GM12878 (cell line): ENCODE measurements around the gene MAD1L1.
"Not testable (repeated sequence)": the region's sequence is repeated elsewhere in the genome, so short reads cannot be mapped to it uniquely, and the experiment has no call there.

Experiments
- BMI1 ChIP-seq: fragments of 450-650 bp; IDR thresholded peaks from 2 replicates; pipeline ENCODE4 v1.6.1; 2016; ENCODE audit warnings: mild to moderate bottlenecking, moderate library complexity, borderline replicate concordance
- CBX5 ChIP-seq: sonication (generic); IDR thresholded peaks from 2 replicates; pipeline ENCODE4 v1.6.1; 2016; ENCODE audit warnings: low read depth, moderate library complexity, mild to moderate bottlenecking, inconsistent platforms
- CREM ChIP-seq: IDR thresholded peaks from 2 replicates; pipeline ENCODE4 v1.6.1; 2014; ENCODE audit warnings: antibody characterized with exemption, low read depth
- CTCF ChIP-seq, 3 experiments: IDR thresholded peaks in 2 of 3; conservative IDR thresholded peaks in 1 of 3; 2 replicates each; pipeline ENCODE4 v1.5.1; 2011; ENCODE audit warnings: low read depth in 3 of 3, low read length in 3 of 3, mild to moderate bottlenecking in 3 of 3, control low read depth in 2 of 3, moderate library complexity in 2 of 3, inconsistent platforms in 1 of 3, mixed read lengths in 1 of 3; ENCODE audit not compliant: control insufficient read depth in 2 of 3, insufficient read depth in 1 of 3; ENCODE audit errors: extremely low read depth in 1 of 3
- POLR2AphosphoS5 ChIP-seq: IDR thresholded peaks from 2 replicates; pipeline ENCODE4 v1.6.1; 2011; ENCODE audit warnings: mild to moderate bottlenecking, low read length, inconsistent platforms
- SMARCA5 ChIP-seq: fragments of 450-650 bp; IDR thresholded peaks from 2 replicates; pipeline ENCODE4 v1.6.1; 2017; ENCODE audit warnings: mild to moderate bottlenecking
- ZBTB40 ChIP-seq: fragments of 450-650 bp; IDR thresholded peaks from 2 replicates; pipeline ENCODE4 v1.6.1; 2016; ENCODE audit warnings: mild to moderate bottlenecking, moderate library complexity, borderline replicate concordance

GRCh38 chr7:1837696-1838543, 394.8 kb downstream of the MAD1L1 start:
- not testable (repeated sequence) for TF ChIP-seq CTCF (IDR thresholded peaks at IDR 0.05 in 2 of 3, conservative IDR thresholded peaks at IDR 0.05 in 1 of 3; ENCODE audit: control insufficient read depth in 2 of 3, extremely low read depth in 1 of 3, insufficient read depth in 1 of 3, low read depth in 3 of 3, low read length in 3 of 3); SMARCA5; CBX5; ZBTB40; CREM; POLR2AphosphoS5; BMI1
